Measurements from ENCODE around the gene CITED4.

DNA sequence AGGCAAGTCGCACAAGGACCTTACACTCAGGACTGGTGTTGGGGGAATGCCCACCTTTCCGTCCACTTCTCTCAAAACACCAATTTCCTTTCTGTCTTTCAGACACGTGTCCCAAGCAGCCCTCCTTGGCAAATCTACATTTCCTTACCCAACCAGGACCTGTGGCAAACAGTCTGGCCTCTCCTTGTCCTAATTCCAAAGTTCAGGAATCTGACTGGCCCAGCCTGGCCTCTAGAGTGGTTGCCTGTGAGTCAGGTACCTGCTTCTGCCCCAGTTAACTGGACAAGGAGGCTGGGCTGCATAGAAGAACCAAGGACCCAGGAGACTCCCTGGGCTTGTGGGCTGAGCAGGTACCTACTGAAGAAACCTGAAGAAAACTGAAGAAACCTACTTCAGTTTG lies 34.3 kb upstream of the CITED4 start:
- TF ChIP-seq, protein P1, sequence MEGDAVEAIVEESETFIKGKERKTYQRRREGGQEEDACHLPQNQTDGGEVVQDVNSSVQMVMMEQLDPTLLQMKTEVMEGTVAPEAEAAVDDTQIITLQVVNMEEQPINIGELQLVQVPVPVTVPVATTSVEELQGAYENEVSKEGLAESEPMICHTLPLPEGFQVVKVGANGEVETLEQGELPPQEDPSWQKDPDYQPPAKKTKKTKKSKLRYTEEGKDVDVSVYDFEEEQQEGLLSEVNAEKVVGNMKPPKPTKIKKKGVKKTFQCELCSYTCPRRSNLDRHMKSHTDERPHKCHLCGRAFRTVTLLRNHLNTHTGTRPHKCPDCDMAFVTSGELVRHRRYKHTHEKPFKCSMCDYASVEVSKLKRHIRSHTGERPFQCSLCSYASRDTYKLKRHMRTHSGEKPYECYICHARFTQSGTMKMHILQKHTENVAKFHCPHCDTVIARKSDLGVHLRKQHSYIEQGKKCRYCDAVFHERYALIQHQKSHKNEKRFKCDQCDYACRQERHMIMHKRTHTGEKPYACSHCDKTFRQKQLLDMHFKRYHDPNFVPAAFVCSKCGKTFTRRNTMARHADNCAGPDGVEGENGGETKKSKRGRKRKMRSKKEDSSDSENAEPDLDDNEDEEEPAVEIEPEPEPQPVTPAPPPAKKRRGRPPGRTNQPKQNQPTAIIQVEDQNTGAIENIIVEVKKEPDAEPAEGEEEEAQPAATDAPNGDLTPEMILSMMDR (IDR thresholded peaks at IDR 0.05; ENCODE audit: low read depth, low read length): no peak
- TF ChIP-seq POLR2A (IDR thresholded peaks at IDR 0.05; ENCODE audit: extremely low read depth, insufficient read length) (no peak), MYC (IDR thresholded peaks at IDR 0.05; ENCODE audit: low read depth, low read length) (no peak)
- TF ChIP-seq, protein P2, sequence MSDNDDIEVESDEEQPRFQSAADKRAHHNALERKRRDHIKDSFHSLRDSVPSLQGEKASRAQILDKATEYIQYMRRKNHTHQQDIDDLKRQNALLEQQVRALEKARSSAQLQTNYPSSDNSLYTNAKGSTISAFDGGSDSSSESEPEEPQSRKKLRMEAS (IDR thresholded peaks at IDR 0.05; ENCODE audit: low read depth, low read length): no peak
